ENCODE results near the gene CEBPE. TPM values are rescaled to one million over a fixed set of nuclear protein-coding genes. Genes with fewer than 3 reads are reported as not detected.

CEBPE gene
- polyA plus RNA-seq, 1 of the 3 experiments (the other 2 are of a cell fraction), result not detected

- TF ChIP-seq CHD2 (IDR thresholded peaks at IDR 0.05; ENCODE audit: low read length, partially characterized antibody) (peak; percentile 9), TEAD4 (IDR thresholded peaks at IDR 0.05; ENCODE audit: borderline replicate concordance, insufficient read depth) (no peak), JUND (IDR thresholded peaks at IDR 0.05) (no peak), MXI1 (IDR thresholded peaks at IDR 0.05; ENCODE audit: low read depth, low read length) (peak; percentile 68; the same call in 1 of the 2 replicates), POLR2AphosphoS5 (IDR thresholded peaks at IDR 0.05; ENCODE audit: low read depth, low read length) (peak; percentile 94), FOSL2 (IDR thresholded peaks at IDR 0.05; ENCODE audit: borderline replicate concordance, low read depth) (no peak), USF2 (IDR thresholded peaks at IDR 0.05; ENCODE audit: borderline replicate concordance, low read depth, low read length) (no peak), TCF12 (IDR thresholded peaks at IDR 0.05) (peak; percentile 23; the same call in 1 of the 2 replicates)
Observed at GRCh38 chr14:23071244-23071920, 47.7 kb downstream of the CEBPE start (continued).

GRCh38 chr14:23070262-23071129 lies 48.6 kb downstream of the CEBPE start:
- peak overlapping the region; percentile 95 for H3K4me2 ChIP-seq
- ChIA-PET POLR2A (interaction anchor here (1.3 to 1.4 kb wide), 2 partner anchors 25 to 93 kb away, joined by 5 to 7 read pairs; partner anchors contain the start of genes ACIN1 and C14orf119), CTCF (interaction anchor here (1.1 to 7.7 kb wide), 12 partner anchors 11 to 140 kb away, joined by 3 to 152 read pairs (median 9); partner anchors contain the start of genes CDH24, HAUS4 and PRMT5)
- peak overlapping the region; percentile 68 to 77 for H3K27ac ChIP-seq (ENCODE audit: low read depth in 2 of 2, low read length in 1 of 2)
- no peak overlapping the region for H2AFZ ChIP-seq (ENCODE audit: low read depth)
- H3K36me3 ChIP-seq (replicated peaks in 1 of 2; ENCODE audit: control insufficient read depth in 1 of 2, insufficient read depth in 2 of 2, low read length in 1 of 2), result peaks cover 47 to 60% of the 10 kb centered on the region in 2 experiments
- TF ChIP-seq USF2 (IDR thresholded peaks at IDR 0.05; ENCODE audit: borderline replicate concordance, low read depth, low read length), result no peak
- TF ChIP-seq USF1 (IDR thresholded peaks at IDR 0.05; ENCODE audit: borderline replicate concordance, low read depth), result no peak
- no peak for TF ChIP-seq RXRA (IDR thresholded peaks at IDR 0.05; ENCODE audit: borderline replicate concordance, low read depth)
- TF ChIP-seq MXI1 (IDR thresholded peaks at IDR 0.05; ENCODE audit: low read depth, low read length), result no peak
- no peak for TF ChIP-seq SMC3 (IDR thresholded peaks at IDR 0.05; ENCODE audit: low read depth, low read length)
- no peak for TF ChIP-seq MAX (IDR thresholded peaks at IDR 0.05; ENCODE audit: low read depth)
- no peak for TF ChIP-seq RFX5 (IDR thresholded peaks at IDR 0.05; ENCODE audit: low read length)
- no peak for TF ChIP-seq IRF3 (IDR thresholded peaks at IDR 0.05; ENCODE audit: low read depth, low read length)
- no peak for TF ChIP-seq POLR2AphosphoS5 (IDR thresholded peaks at IDR 0.05; ENCODE audit: low read depth, low read length)
- no peak for TF ChIP-seq FOXM1 (IDR thresholded peaks at IDR 0.05; ENCODE audit: low read depth)
- TF ChIP-seq EP300 (IDR thresholded peaks at IDR 0.05; ENCODE audit: borderline replicate concordance in 1 of 2, low read depth in 1 of 2, low read length in 1 of 2), result no peak
- TF ChIP-seq PBX3 (IDR thresholded peaks at IDR 0.05), result no peak
- TF ChIP-seq NFIC (IDR thresholded peaks at IDR 0.05; ENCODE audit: borderline replicate concordance), result no peak
- no peak for TF ChIP-seq GABPA (IDR thresholded peaks at IDR 0.05; ENCODE audit: low read depth)
- H3K4me1 ChIP-seq (ENCODE audit: control insufficient read depth in 1 of 2, insufficient read depth in 2 of 2, low read depth in 1 of 2, low read length in 1 of 2), result peaks cover 20 to 35% of the 10 kb centered on the region in 2 experiments
- 6% methylated on average over 10 of the region's 10 CpGs for WGBS (ENCODE audit: low lambda C conversion rate)
- H3K9me2 ChIP-seq, result no peaks in the 10 kb centered on the region
- H3K4me3 ChIP-seq (ENCODE audit: low read depth in 2 of 2, low read length in 1 of 2), result peak overlapping the region; percentile 63 to 85
- peaks cover 32% of the 10 kb centered on the region for H3F3A ChIP-seq (replicated peaks; ENCODE audit: insufficient read depth)
- peak overlapping the region; percentile 91 for H3K9ac ChIP-seq
- no peaks in the 10 kb centered on the region for H3K27me3 ChIP-seq (ENCODE audit: insufficient read depth)
- peaks cover 34% of the 10 kb centered on the region for H4K20me1 ChIP-seq (ENCODE audit: insufficient read depth)
- no peaks in the 10 kb centered on the region for H3K9me3 ChIP-seq
- H3K79me2 ChIP-seq (ENCODE audit: insufficient read depth), result peaks cover 71% of the 10 kb centered on the region
- no peak for DNase-seq

Data from SK-N-SH (cell line).